ENCODE results near the gene TRIM54. TPM values are rescaled to one million over a fixed set of nuclear protein-coding genes. Genes with fewer than 3 reads are reported as not detected.
"Not testable (repeated sequence)": the region's sequence is repeated elsewhere in the genome, so short reads cannot be mapped to it uniquely, and the experiment has no call there.

The TRIM54 gene
- total RNA-seq, 1 donor from 2014 or later = not detected

DNA sequence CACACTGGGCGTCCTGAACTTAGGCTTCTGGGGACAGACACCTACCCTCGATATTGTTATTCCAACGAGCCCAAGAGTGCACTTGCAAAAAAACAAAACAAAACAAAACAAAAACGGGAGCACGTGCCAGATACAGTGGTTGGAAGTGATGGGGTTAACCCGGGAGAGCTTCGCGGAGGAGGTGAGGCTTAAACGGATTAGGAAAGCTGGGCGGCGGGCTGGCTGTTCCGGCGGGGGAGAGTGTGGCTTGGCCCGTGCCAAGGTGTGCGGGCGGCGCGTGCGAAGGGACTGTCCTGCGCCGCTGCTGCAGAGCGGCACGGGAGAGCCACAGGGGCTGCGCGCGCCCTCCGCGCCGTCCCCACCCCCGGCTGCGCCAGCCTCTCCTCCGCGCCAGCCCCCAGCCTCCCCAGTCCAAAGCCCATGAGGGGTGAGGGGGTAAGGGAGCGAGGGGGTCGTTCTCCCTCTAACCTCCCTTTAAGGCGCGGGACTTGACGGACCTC lies 17.9 kb upstream of the TRIM54 start:
- Histone ChIP-seq H3K4me3 (ENCODE audit: low read depth, low read length) (no peak overlapping the region), H3K27me3 (ENCODE audit: control insufficient read depth, insufficient read depth, low read length) (peaks cover 52% of the 10 kb centered on the region), H3K36me3 (ENCODE audit: control insufficient read depth, insufficient read depth, low read length) (no peaks in the 10 kb centered on the region)
- DNase-seq (ENCODE audit: low read depth) = no peak
- FAIRE-seq = no peak
- TF ChIP-seq, protein P1, sequence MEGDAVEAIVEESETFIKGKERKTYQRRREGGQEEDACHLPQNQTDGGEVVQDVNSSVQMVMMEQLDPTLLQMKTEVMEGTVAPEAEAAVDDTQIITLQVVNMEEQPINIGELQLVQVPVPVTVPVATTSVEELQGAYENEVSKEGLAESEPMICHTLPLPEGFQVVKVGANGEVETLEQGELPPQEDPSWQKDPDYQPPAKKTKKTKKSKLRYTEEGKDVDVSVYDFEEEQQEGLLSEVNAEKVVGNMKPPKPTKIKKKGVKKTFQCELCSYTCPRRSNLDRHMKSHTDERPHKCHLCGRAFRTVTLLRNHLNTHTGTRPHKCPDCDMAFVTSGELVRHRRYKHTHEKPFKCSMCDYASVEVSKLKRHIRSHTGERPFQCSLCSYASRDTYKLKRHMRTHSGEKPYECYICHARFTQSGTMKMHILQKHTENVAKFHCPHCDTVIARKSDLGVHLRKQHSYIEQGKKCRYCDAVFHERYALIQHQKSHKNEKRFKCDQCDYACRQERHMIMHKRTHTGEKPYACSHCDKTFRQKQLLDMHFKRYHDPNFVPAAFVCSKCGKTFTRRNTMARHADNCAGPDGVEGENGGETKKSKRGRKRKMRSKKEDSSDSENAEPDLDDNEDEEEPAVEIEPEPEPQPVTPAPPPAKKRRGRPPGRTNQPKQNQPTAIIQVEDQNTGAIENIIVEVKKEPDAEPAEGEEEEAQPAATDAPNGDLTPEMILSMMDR (IDR thresholded peaks at IDR 0.05; ENCODE audit: insufficient read depth, low read length, severe bottlenecking) = no peak

DNA sequence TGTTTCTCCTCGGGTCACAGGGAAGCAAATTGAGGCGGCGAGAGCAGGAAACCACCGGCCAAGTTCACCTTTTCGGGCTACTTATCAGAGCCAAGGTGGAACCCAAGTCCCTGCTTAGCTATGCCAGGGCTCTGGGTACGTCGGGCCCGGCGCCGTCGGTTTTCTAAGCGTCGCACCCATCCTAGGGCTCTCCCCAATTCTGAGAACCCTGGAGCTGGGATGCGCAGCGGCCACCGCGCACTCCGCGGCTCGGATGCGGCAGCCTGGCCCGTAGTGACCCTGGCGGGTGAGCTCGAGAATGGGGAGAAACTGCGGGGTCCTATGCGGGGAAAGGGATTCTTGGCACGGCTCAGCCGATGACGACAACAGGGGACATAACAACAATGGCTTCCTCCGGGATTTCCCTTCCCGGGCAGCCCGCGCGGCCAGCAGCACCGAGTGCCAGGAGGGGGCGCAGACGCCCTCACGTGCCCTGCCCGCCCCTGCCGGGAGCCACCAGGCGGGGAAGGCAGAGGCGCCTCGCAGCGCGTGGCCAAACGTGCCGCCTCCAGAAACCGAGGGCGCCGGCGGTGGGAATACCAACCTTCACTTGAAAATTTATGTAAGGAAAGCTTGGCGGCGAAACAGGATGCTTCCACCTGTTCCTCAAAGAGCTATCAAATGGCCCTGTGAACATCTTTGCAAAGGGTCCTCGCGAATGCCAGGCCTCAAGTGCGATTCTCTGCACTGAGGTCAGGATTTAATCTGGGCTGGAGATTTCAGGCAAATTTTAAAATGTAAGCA lies 17.3 kb upstream of the TRIM54 start:
- FAIRE-seq = no peak
- Histone ChIP-seq H3K4me3 (ENCODE audit: low read depth, low read length) (no peak overlapping the region), H3K27me3 (ENCODE audit: control insufficient read depth, insufficient read depth, low read length) (peaks cover 48% of the 10 kb centered on the region), H3K36me3 (ENCODE audit: control insufficient read depth, insufficient read depth, low read length) (no peaks in the 10 kb centered on the region)
- no peak for DNase-seq (ENCODE audit: low read depth)
- TF ChIP-seq, protein P1 (IDR thresholded peaks at IDR 0.05; ENCODE audit: insufficient read depth, low read length, severe bottlenecking) = peak; percentile 58

DNA sequence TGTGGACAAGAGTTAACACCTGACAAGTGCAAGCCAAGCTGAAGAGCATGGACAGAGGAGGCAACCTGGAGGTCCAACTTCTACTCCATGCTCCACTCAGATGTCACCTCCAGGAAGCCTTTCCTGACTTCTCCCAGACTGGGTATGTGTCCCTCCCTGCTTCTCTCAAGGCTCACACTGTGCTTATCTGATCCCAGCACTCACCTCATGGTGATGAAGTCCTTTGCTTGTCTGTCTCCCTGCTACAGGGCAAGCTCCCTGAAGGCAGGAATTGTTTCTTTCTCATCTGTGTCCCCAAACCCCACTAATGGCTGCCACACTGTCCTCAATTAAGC lies 16.7 kb upstream of the TRIM54 start:
- FAIRE-seq = no peak
- Histone ChIP-seq H3K4me3 (ENCODE audit: low read depth, low read length) (no peak overlapping the region), H3K27me3 (ENCODE audit: control insufficient read depth, insufficient read depth, low read length) (peaks cover 48% of the 10 kb centered on the region)

DNA sequence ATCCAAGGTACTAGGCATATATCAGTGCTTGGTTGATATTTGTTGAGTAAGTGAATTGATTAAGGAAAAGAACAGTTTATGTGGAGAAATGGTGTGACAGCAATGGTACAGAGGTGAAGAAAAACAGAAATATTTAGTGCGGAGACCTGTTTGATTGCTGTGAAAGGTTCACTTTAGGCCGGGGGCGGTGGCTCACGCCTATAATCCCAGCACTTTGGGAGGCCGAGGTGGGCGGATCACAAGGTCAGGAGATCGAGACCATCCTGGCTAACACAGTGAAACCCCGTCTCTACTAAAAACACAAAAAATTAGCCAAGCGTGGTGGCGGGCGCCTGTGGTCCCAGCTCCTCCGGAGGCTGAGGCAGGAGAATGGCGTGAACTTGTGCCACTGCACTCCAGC lies 13.9 kb upstream of the TRIM54 start:
- DNase-seq (ENCODE audit: low read depth); H3K4me3 ChIP-seq (ENCODE audit: low read depth, low read length); H3K36me3 ChIP-seq (ENCODE audit: control insufficient read depth, insufficient read depth, low read length); FAIRE-seq: not testable (repeated sequence)
- H3K27me3 ChIP-seq (ENCODE audit: control insufficient read depth, insufficient read depth, low read length) = peaks cover 29% of the 10 kb centered on the region

More for the DNA sequence above, 16.7 kb upstream of the TRIM54 start:
- DNase-seq (ENCODE audit: low read depth) = no peak
- TF ChIP-seq, protein P1 (IDR thresholded peaks at IDR 0.05; ENCODE audit: insufficient read depth, low read length, severe bottlenecking) = no peak
- no peaks in the 10 kb centered on the region for H3K36me3 ChIP-seq (ENCODE audit: control insufficient read depth, insufficient read depth, low read length)

DNA sequence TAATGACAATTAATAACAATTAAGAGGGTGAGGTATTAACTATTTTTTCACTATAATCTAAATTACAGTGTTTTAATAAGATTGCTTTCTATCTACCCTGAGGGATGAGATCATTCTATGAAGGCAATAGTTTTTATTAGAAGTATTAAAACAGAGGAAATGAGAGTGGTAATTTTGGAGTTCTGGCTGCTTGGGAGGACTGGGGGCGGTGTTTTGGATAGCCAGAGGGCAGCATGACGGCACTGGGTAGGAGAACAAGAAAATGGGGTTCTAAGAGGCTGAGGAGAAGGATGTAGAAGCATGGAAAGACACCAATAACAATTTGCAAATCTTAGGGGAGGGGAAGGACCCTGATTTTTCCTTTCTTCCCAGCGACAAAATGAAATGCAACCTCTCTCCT lies 12.1 kb upstream of the TRIM54 start:
- DNase-seq (ENCODE audit: low read depth) = no peak
- FAIRE-seq = no peak
- H3K36me3 ChIP-seq (ENCODE audit: control insufficient read depth, insufficient read depth, low read length) = no peaks in the 10 kb centered on the region
- TF ChIP-seq, protein P1 (IDR thresholded peaks at IDR 0.05; ENCODE audit: insufficient read depth, low read length, severe bottlenecking) = no peak
- no peak overlapping the region for H3K4me3 ChIP-seq (ENCODE audit: low read depth, low read length)
- H3K27me3 ChIP-seq (ENCODE audit: control insufficient read depth, insufficient read depth, low read length) = peaks cover 13% of the 10 kb centered on the region

DNA sequence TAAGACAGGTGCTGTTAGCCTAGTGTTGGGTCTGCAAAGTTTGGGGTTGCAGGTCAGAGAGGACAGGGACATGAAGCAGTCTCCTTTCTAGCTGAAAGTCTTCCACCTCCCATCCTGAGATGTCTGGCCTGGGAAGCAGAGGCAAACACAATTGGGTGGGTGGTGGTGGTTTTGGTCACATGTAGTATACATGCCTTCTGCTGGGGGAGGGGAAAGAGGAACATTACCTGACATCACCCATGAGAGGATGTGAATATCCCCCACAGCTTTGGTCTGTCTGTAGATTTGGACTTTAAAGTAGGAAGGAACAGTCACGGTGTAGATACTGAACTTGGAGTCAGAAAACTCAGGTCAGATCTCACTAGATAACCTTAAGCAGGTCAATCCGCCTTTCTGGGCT lies 11.6 kb upstream of the TRIM54 start:
- no peaks in the 10 kb centered on the region for H3K36me3 ChIP-seq (ENCODE audit: control insufficient read depth, insufficient read depth, low read length)
- H3K27me3 ChIP-seq (ENCODE audit: control insufficient read depth, insufficient read depth, low read length) = peaks cover 7% of the 10 kb centered on the region
- DNase-seq (ENCODE audit: low read depth) (no peak), FAIRE-seq (no peak)
- TF ChIP-seq, protein P1 (IDR thresholded peaks at IDR 0.05; ENCODE audit: insufficient read depth, low read length, severe bottlenecking) = no peak
- H3K4me3 ChIP-seq (ENCODE audit: low read depth, low read length) = no peak overlapping the region

Data from bronchial epithelial cell (primary cell).